ENCODE results near the gene DSCAML1.

DSCAML1 gene

GRCh38 chr11:117768506-117768905, 28.5 kb downstream of the DSCAML1 start (continued):
- no peak for TF ChIP-seq CREB5 (CRISPR knock-in tag; IDR thresholded peaks at IDR 0.05; ENCODE audit: low read depth)
- TF ChIP-seq GLIS3 (CRISPR knock-in tag; IDR thresholded peaks at IDR 0.05): no peak
- TF ChIP-seq ESRRG (CRISPR knock-in tag; IDR thresholded peaks at IDR 0.05): no peak
- no peak for TF ChIP-seq ZNF565 (CRISPR knock-in tag; conservative IDR thresholded peaks at IDR 0.05; ENCODE audit: low read depth)
- no peak for TF ChIP-seq OSR1 (CRISPR knock-in tag; IDR thresholded peaks at IDR 0.05)
- no peak for TF ChIP-seq SNAI2 (CRISPR knock-in tag; IDR thresholded peaks at IDR 0.05)
- TF ChIP-seq ZFP3 (CRISPR knock-in tag; IDR thresholded peaks at IDR 0.05): no peak

GRCh38 chr11:117767071-117767470, 29.9 kb downstream of the DSCAML1 start:
- TF ChIP-seq ZNF70 (CRISPR knock-in tag; IDR thresholded peaks at IDR 0.05): no peak
- TF ChIP-seq ESRRG (CRISPR knock-in tag; IDR thresholded peaks at IDR 0.05): no peak
- TF ChIP-seq TSHZ2 (CRISPR knock-in tag; IDR thresholded peaks at IDR 0.05): no peak
- no peak for TF ChIP-seq ZNF8 (CRISPR knock-in tag; IDR thresholded peaks at IDR 0.05)
- no peak for TF ChIP-seq POU6F1 (CRISPR knock-in tag; IDR thresholded peaks at IDR 0.05; ENCODE audit: borderline replicate concordance, low read depth)
- ATAC-seq: no peak

- no peak for ATAC-seq
- TF ChIP-seq ZFP30 (CRISPR knock-in tag; IDR thresholded peaks at IDR 0.05) (no peak), ISL1 (CRISPR knock-in tag; IDR thresholded peaks at IDR 0.05) (no peak), ZC3H10 (CRISPR knock-in tag; IDR thresholded peaks at IDR 0.05) (no peak), ZFP3 (CRISPR knock-in tag; IDR thresholded peaks at IDR 0.05) (no peak), ZNF565 (CRISPR knock-in tag; conservative IDR thresholded peaks at IDR 0.05; ENCODE audit: low read depth) (no peak), PATZ1 (CRISPR knock-in tag; IDR thresholded peaks at IDR 0.05; ENCODE audit: borderline replicate concordance) (no peak), TCF4 (CRISPR knock-in tag; IDR thresholded peaks at IDR 0.05; ENCODE audit: borderline replicate concordance) (no peak), ESRRG (CRISPR knock-in tag; IDR thresholded peaks at IDR 0.05) (no peak), ZNF8 (CRISPR knock-in tag; IDR thresholded peaks at IDR 0.05) (no peak), POU6F1 (CRISPR knock-in tag; IDR thresholded peaks at IDR 0.05; ENCODE audit: borderline replicate concordance, low read depth) (no peak), RARB (CRISPR knock-in tag; IDR thresholded peaks at IDR 0.05) (no peak)
Observed at GRCh38 chr11:117766576-117766975, 30.4 kb downstream of the DSCAML1 start.

GRCh38 chr11:117766026-117766425, 31.0 kb downstream of the DSCAML1 start:
- ATAC-seq: no peak
- TF ChIP-seq GLIS3 (CRISPR knock-in tag; IDR thresholded peaks at IDR 0.05): no peak
- TF ChIP-seq SNAI2 (CRISPR knock-in tag; IDR thresholded peaks at IDR 0.05): no peak
- no peak for TF ChIP-seq TSHZ2 (CRISPR knock-in tag; IDR thresholded peaks at IDR 0.05)
- no peak for TF ChIP-seq ZNF565 (CRISPR knock-in tag; conservative IDR thresholded peaks at IDR 0.05; ENCODE audit: low read depth)
- TF ChIP-seq PPARA (CRISPR knock-in tag; IDR thresholded peaks at IDR 0.05; ENCODE audit: borderline replicate concordance): no peak
- no peak for TF ChIP-seq ZNF8 (CRISPR knock-in tag; IDR thresholded peaks at IDR 0.05)
- no peak for TF ChIP-seq OSR1 (CRISPR knock-in tag; IDR thresholded peaks at IDR 0.05)
- TF ChIP-seq ZFP3 (CRISPR knock-in tag; IDR thresholded peaks at IDR 0.05): no peak
- no peak for TF ChIP-seq ARNTL (CRISPR knock-in tag; IDR thresholded peaks at IDR 0.05; ENCODE audit: borderline replicate concordance, low read depth)
- TF ChIP-seq CSRNP3 (CRISPR knock-in tag; IDR thresholded peaks at IDR 0.05): no peak

Data from SK-N-SH treated with all-trans-retinoic acid at 6 μM for 48 hours (cell line).